Left hindlimb (tissue), 1 donor: ENCODE measurements around the gene LILRB5.
"Not testable (repeated sequence)": the region's sequence is repeated elsewhere in the genome, so short reads cannot be mapped to it uniquely, and the experiment has no call there.

Source experiments
- DNase-seq: peaks from one replicate; pipeline ENCODE4 v3.0.0-alpha.2; 2018

The LILRB5 gene

GRCh38 chr19:54240372-54241336 is 16.4 kb downstream of the LILRB5 start:
- DNase-seq, result not testable (repeated sequence)

DNA sequence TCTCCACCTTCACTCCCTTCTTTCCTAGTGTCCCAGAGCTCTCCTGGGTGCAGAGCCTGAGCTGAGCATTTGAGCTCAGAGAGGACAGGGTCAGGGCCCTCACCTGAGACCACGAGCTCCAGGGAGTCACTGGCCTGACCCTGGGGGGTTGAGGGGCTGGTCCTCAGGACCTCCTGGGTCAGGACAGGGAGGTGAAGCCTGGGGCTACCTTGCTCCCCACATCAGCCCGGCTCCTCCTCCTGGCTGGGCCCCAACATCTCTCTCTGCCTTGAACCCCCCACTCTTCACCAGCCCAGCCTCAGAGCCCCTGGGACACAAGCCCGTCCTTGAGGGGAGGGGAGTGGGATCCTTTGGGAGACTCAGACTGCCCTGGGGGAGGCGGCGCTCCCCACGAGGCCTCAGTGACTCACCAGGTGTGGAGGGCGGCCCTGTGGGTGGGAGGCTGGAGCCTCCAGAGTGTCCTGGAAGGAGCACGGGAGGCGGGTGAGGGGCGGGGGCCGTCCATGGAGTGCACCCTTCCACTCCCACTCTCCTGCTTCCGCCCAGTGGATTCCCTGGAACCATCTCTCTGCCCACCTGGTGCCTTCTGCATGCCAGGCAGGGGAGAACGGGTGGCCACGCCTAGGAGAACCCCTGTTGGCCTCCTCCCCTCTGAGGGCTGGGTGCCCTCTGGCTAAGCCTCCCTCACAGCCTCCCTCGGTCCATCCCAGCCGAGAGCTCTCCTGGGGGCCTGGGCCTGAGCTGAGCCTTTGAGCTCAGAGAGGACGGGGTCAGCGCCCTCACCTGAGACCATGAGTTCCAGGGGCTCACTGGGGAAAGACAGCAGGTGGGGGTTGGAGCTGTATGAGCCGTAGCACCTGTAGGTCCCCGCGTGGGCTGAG is 17.3 kb downstream of the LILRB5 start:
- not testable (repeated sequence) for DNase-seq

DNA sequence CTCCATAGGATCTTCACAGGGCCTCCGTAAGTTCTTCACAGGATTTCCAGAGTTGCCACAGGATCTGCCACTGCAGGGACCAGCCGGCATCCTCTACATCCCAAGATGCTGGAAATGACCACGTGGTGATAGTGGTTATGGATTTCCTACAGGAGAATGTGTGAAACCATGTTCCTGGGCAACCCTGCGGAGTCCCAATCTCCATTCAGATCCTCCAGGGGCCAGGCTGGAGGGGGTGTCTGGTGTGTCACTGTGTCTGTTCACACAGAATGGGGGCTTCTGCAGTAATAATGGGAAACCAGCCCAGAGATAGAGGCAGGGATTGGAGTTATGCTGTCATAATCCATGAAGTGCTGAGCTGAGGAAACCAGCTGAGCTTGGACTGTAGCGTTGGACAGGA is 23.1 kb downstream of the LILRB5 start:
- DNase-seq, result no peak

DNA sequence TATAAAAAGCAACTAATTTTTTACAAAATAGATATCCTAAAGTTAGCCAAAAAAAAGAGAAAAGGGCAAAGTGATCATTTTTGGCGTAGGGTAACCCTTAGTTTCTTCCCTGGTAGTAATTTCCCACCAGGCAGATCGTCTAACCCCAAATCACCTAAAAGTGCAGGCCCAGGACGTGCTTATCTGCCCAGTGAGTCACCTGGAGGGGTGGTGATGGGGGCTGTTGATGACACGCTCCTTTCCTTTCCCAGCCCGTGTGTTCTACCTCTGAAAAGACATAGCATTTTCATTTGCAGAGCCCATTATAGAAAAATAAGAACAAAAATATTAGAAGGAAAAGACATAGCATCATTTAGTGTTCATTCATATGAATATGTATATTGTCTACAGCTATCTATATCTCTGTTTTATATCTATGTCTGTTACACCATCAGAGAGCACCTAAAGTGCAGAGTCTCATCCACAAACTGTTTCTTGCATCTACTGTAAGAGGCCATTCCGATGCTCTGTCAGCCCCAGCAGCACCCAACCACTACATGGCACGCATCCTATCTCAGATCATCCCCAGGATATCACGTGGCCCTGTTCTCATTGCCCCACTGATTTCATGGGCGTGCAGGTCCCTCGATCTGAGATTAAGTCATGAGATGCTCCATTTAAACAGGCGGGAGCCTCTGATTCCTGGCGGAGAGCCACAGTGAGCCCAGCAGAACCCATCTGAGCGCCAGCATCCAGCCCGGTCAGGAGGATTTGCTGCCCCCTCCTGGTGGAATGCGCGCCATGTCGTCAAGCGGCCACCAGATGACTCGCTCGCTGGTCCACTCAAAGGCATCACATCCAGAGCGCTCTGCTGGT is 25.8 kb downstream of the LILRB5 start:
- DNase-seq, result no peak

- DNase-seq, result no peak
Measured at GRCh38 chr19:54230031-54230430, 27.0 kb downstream of the LILRB5 start.

- no peak for DNase-seq
Measured at GRCh38 chr19:54229146-54229545, 27.9 kb downstream of the LILRB5 start.

DNA sequence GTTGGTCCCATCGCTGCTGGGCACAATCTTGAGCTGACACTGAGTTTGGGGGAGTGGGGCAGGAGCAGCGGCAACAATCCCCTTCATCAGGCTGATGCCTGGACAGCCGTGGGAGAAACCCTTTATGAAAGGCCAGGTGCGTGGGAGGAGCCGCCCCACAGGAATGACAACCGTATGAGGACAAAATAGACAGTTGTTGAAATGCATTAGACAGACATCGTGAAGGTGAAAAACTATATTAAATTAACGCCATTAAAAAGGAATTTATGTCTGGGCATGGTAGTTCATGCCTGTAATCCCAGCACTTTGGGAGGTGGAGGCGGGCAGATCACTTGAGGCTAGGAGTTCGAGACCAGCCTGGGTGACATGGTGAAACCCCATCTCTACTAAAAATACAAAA is 32.5 kb downstream of the LILRB5 start:
- DNase-seq, result not testable (repeated sequence)

DNA sequence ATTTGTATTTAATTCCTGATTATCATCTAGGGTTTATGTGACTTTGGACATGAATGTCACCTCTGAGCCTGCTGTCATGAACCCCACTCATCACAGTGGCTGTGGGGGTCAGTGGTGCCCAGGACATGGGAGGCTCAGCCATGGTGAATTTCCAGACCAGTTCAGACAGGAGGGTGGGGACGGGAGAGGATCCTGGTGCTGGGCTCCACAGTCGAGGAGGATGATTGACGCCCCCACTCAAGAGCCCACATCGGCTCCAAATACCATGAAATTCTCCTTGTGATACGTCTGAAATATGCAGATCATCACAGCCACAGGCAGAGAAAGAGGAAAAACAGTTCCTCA is 33.2 kb downstream of the LILRB5 start:
- not testable (repeated sequence) for DNase-seq

DNA sequence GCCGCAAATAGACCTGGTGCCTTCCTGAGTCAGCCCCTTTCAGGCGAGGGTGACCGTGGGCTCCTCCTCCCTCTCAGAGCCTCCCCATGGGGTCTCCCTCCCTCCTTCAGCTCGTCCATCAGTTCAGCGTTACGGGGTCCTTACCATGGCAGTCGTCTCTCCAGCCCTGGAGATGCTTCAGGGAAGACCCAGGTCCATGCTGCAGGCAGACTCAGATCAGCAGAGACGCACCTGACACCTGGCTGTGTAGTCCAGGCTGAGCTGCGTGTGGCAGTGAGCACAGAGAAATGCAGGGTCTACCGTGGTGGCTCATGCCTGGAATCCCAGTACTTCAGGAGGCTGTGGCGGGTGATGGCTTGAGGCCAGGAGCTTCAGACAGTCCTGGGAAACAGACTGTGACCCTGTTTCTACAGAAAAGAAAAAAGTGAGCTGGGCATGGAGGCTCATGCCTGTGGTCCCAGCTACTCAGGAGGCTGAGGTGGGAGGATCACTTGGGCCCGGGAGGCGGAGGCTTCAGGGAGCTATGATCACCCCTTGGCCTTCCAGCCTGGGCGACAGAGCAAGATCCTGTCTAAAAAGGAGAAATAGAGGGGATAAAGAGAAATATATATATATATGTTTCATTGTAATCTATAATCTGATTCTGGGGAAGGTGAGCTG is 33.7 kb downstream of the LILRB5 start:
- not testable (repeated sequence) for DNase-seq

DNA sequence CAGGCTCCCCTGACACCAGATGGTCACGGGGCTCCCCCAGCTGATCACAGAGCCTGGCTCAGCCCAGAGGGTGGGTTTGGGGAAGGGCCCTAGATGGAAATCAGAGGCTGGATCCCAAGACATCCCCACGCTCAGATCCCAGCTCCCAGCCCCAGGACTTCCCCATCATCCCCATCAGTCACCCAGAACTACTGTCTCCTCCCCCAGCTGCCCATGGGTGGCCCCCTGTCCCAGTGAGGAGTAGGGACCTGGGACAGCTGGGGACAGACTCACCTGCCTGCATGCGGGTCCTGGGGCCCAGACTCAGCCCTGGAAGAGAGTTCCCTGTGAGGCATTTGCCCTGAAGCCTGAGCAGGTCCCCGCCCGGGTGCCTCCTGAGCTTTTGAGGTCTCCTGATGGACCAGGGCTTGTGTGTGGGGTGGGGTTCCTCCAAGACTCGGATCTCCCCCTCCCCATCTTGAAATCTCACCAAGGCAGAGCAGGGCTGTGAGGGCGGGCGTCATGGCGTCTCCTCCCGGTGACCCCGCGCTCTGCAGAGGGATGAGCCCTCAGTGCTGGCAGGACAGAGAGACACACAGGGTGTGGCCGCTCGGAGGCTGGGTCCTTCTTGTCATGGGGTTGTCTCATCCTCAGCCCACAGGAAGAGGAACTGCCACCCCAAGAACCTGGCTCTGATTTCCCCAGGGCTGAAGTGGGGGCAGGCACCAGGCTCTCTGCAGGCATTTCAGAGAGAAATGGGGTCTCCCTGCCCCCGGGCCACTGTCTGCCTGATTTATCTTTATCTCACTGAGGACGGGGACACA is 34.4 kb downstream of the LILRB5 start, which contains the start of gene LILRB3:
Gene LILRB3, minus strand, starts transcription at position 534 of the 803 bp plus-strand sequence. Its CDS starts 31 bp downstream, at position 503.
- DNase-seq, result not testable (repeated sequence)

DNA sequence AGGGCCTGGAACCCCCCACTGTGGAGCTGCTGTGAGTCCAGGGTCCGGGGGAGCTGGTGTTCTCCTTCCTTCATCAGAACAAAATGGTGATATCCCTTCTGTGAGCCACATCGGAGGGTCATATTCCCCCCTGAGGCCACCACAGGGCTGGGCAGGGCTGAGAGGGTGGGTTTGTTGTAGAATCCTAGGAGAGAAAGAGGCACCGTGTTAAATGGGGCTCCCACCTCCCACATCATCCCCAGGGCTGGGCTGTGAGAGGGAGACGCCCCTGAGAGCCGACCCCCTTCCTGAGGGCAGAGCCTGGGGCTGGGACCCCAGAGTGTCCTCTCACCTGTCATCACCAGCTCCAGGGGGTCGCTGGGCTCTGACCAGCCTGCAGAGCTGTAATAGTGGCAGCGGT is 35.1 kb downstream of the LILRB5 start:
- DNase-seq, result not testable (repeated sequence)

- DNase-seq, result not testable (repeated sequence)
Measured at GRCh38 chr19:54219702-54220101, 37.4 kb downstream of the LILRB5 start.

DNA sequence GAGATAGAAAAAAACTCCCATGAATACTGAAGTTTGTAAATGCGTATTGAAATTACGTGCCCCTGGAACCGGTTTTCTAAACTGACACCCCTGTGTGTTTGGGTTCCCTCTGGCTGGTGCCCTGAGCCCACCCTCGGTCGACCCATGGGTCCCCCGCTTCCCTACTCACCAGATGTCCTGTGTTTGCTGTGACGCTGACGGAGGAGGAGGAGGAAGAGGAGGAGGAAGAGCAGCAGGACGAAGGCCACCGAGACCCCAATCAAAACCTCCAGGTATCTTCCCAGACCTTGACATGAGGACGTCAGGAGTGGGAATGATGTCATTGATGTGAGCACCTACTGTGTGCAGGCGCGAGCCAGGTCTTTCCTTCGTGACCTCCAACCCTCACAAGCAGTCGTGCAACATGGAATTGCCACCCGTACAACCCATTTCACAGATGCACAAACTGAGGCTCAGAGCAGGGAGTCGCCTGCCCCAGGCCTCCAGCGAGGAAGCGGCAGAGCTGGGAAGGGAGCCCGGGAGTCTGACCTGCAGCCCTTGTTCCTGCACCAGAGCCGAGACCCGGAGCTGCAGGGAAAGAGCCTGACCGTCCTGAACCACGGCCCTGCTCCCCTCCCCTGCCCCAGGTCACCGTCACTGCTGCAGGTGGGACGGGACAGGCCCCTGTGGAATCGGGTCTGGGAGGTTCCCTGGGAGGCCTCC is 38.0 kb downstream of the LILRB5 start:
- DNase-seq, result no peak

- no peak for DNase-seq
Measured at GRCh38 chr19:54218259-54218658, 38.8 kb downstream of the LILRB5 start.

DNA sequence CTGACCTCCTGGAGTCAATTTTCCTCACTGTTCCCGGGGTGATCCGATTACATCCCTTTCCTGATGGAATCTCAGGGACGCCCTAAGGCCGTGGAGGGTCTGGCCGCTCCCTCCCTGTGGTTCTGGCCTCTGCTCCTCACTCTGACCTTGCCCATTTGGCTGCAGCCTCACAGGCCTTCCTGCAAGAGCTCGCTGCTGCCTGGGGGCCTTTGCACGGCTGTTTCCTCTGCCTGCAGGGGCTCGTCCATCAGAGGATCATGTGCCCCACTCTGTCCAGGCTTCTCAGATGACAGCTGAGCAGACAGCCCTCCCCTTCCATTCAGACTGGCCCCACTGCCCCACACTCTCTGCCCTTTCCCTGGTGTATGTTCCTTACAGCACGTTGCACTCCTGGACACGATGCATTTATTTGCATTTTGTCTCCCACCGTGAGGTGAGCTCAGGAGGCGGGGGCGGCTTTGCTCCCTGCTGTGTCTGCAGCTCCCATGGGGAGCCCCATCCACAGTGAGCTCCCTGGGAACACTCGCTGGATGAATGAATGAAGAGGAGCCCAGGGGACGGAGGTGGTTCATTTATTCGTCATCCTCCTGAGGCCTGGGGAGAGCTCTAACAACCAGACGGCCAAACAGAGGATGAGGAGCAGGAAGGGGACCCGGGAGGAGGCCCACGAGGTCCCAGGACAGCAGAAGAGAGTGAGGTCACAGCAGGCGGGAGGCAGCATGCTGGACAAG is 39.4 kb downstream of the LILRB5 start:
- not testable (repeated sequence) for DNase-seq

DNA sequence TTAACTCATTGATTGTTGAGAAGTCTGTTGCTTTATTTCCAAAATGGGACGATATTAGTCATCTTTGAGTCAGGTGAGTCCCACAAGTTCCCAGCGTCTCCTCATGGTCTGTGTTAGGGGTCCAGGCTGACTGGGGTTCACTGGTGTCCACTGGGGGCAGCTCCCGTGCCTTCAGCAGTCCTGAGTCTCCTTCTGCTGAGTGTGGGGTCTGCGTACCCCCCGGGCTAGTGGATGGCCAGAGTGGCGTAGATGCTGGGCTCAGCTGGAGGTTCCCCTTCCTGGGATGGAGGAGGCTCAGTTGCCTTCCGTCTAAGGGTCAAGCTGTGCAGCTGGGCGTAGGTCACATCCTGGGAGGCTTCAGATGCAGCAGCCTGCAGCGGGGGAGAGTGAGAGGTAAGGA is 40.2 kb downstream of the LILRB5 start:
- DNase-seq, result no peak

GRCh38 chr19:54214734-54215133 is 42.3 kb downstream of the LILRB5 start:
- not testable (repeated sequence) for DNase-seq

- not testable (repeated sequence) for DNase-seq
Measured at GRCh38 chr19:54214217-54214616, 42.9 kb downstream of the LILRB5 start.

- no peak for DNase-seq
Measured at GRCh38 chr19:54211235-54211634, 45.8 kb downstream of the LILRB5 start.
